ENCODE measurements around the gene SETBP1.

- TF ChIP-seq EP300 (IDR thresholded peaks at IDR 0.05) = no peak
- TF ChIP-seq POLR2A (IDR thresholded peaks at IDR 0.05) = no peak
- TF ChIP-seq CTCF (IDR thresholded peaks at IDR 0.05) = no peak
- no peak for TF ChIP-seq POLR2AphosphoS5 (IDR thresholded peaks at IDR 0.05)
Observed at GRCh38 chr18:44638034-44638540, 42.6 kb upstream of the SETBP1 start.

Data from stomach (tissue), 4 donors.